Posterior vena cava (tissue), 2 donors: Measurements from ENCODE around the gene MYO1G. TPM values are rescaled to one million over a fixed set of nuclear protein-coding genes. Genes with fewer than 3 reads are reported as not detected.

Experiments
- DNase-seq: peaks from one replicate; pipeline ENCODE4 v3.0.0-alpha.2; 2020; ENCODE audit warnings: low spot score
- intact Hi-C, 2 donors: fragments of 100-400 bp; cut with DNase I; formaldehyde crosslinking; loops; one replicate each; pipeline versions ENCODE4 v1.14.1 to v1.14.2; 2022 to 2023
- total RNA-seq, 2 donors: library from RNA; stranded (reverse); fragmentation: NEBNext Ultra II Directional; extraction: Animal tissue kit (Norgen Biotek cat#: 25700); gene quantifications; one replicate each; pipeline ENCODE4 v1.2.1, GENCODE V29; 2021
- donor health status: DM: yes; HTN: yes; CAD: no.
- donor health status: DM: yes; HTN: yes; CAD: no.

Gene MYO1G
- total RNA-seq, 2 donors from 2014 or later: 4.9 to 6.3 TPM

GRCh38 chr7:44917465-44917864 lies 61.4 kb downstream of the MYO1G start:
- intact Hi-C loops: no loop called here
- peak; percentile 18 for DNase-seq

- intact Hi-C loops: no loop called here
- peak; percentile 46 for DNase-seq
Measured at GRCh38 chr7:44914992-44915607, 63.7 kb downstream of the MYO1G start.

GRCh38 chr7:44912775-44913347 lies 66.0 kb downstream of the MYO1G start:
- intact Hi-C loops: no loop called here
- peak; percentile 70 for DNase-seq

Other genes starting within 250 kb of the MYO1G start
- gene ZMIZ2, start 230.2 kb downstream of the MYO1G start, total RNA-seq: 10 to 100 TPM; 52.2 to 67.1 TPM
- gene PPIA, start 182.3 kb downstream of the MYO1G start, total RNA-seq: 1,000 to 10,000 TPM in 1 of 2 donors, 100 to 1,000 TPM in 1; 961 to 1,030 TPM
- 100 to 1,000 TPM; 122 to 127 TPM for gene H2AZ2, start 130.9 kb downstream of the MYO1G start, total RNA-seq
- 10 to 100 TPM; 27.7 to 42.5 TPM for gene PURB, start 93.5 kb downstream of the MYO1G start, total RNA-seq
- gene CCM2, start 21.2 kb upstream of the MYO1G start, total RNA-seq: 10 to 100 TPM; 31.8 to 36.9 TPM
- gene NACAD, start 110.0 kb upstream of the MYO1G start, total RNA-seq: 10 to 100 TPM in 1 of 2 donors, 1 to 10 TPM in 1; 8.5 to 10.4 TPM
- gene TBRG4, start 132.7 kb upstream of the MYO1G start, total RNA-seq: 10 to 100 TPM; 32.5 to 35.1 TPM
- 10 to 100 TPM; 45.5 to 54.1 TPM for gene RAMP3, start 178.8 kb upstream of the MYO1G start, total RNA-seq